Gastrocnemius medialis (tissue), 4 donors: ENCODE data around the gene NKD2. TPM values are rescaled to one million over a fixed set of nuclear protein-coding genes. Genes with fewer than 3 reads are reported as not detected.
A peak's percentile ranks its signal among the peaks of the same experiment; 100 is the strongest.

Experiments used
- ATAC-seq, 2 donors: fragments of 150-250 bp; one replicate each; pipeline ENCODE4 v1.9.1; 2016
- DNase-seq, 2 donors: peaks; one replicate each; pipeline ENCODE4 v3.0.0-alpha.2; 2019
- H3K27ac ChIP-seq, 4 donors: fragments of 200-600 bp; sonication (generic); 1 replicate in 1 of 4; 2 replicates in 3 of 4; pipeline ENCODE4 v1.5.1; 2016 to 2018; ENCODE audit warnings: mild to moderate bottlenecking in 2 of 4, moderate library complexity in 1 of 4
- H3K27me3 ChIP-seq, 3 donors: fragments of 200-600 bp; sonication (generic) in 2 of 3; 1 replicate in 1 of 3; 2 replicates in 2 of 3; pipeline versions ENCODE4 v1.5.1 to v1.6.0; 2016 to 2019; ENCODE audit warnings: mild to moderate bottlenecking in 1 of 3, moderate library complexity in 1 of 3
- H3K36me3 ChIP-seq, 2 donors: fragments of 200-600 bp; sonication (generic) in 1 of 2; one replicate each; pipeline ENCODE4 v1.5.1; 2017 to 2018
- H3K4me1 ChIP-seq, 2 donors: fragments of 200-600 bp; sonication (generic) in 1 of 2; one replicate each; pipeline ENCODE4 v1.5.1; 2016 to 2017; ENCODE audit warnings: mild to moderate bottlenecking in 2 of 2
- H3K4me3 ChIP-seq, 4 donors: fragments of 200-600 bp; sonication (generic) in 3 of 4; 1 replicate in 1 of 4; 2 replicates in 3 of 4; pipeline ENCODE4 v1.5.1; 2016 to 2019; ENCODE audit warnings: mild to moderate bottlenecking in 2 of 4
- H3K9me3 ChIP-seq, 3 donors: fragments of 200-600 bp; sonication (generic) in 2 of 3; 1 replicate in 1 of 3; 2 replicates in 2 of 3; pipeline ENCODE4 v1.5.1; 2016 to 2019
- CTCF ChIP-seq, 5 experiments: fragments of 450-650 bp in 3 of 5; fragments of 200-600 bp in 2 of 5; sonication (generic) in 2 of 5; IDR thresholded peaks in 4 of 5; conservative IDR thresholded peaks in 1 of 5; 1 replicate in 4 of 5; 2 replicates in 1 of 5; pipeline ENCODE4 v1.5.1; 2016 to 2019; ENCODE audit warnings: antibody characterized with exemption in 5 of 5, mild to moderate bottlenecking in 3 of 5, moderate library complexity in 3 of 5
- POLR2A ChIP-seq, 2 donors: fragments of 450-650 bp; IDR thresholded peaks; one replicate each; pipeline ENCODE4 v1.6.1; 2017; ENCODE audit warnings: antibody characterized with exemption in 2 of 2, mild to moderate bottlenecking in 2 of 2, moderate library complexity in 2 of 2
- in situ Hi-C, 4 donors: fragments of 200-750 bp; cut with MboI; loops; one replicate each; pipeline versions ENCODE4 v1.15.0 to v1.8.0; 2017; ENCODE audit warnings: low sequenced_read_pairs in 4 of 4
- intact Hi-C: fragments of 100-400 bp; cut with DNase I; formaldehyde crosslinking; loops from one replicate; pipeline ENCODE4 v1.15.1; 2023; ENCODE audit warnings: low total_unique reads
- total RNA-seq, 4 donors: library from RNA; depleted of rRNA; stranded (reverse); fragments of >200 nt; gene quantifications; one replicate each; pipeline versions ENCODE4 v1.1.0 to v1.2.3, GENCODE V29; 2016

Gene NKD2
- total RNA-seq, 4 donors from 2014 or later: not detected

GRCh38 chr5:1011226-1011631 is 2.6 kb downstream of the NKD2 start:
- TF ChIP-seq POLR2A (IDR thresholded peaks at IDR 0.05) (no peak), CTCF (IDR thresholded peaks at IDR 0.05 in 4 of 5, conservative IDR thresholded peaks at IDR 0.05 in 1 of 5) (no peak)
- no peaks in the 10 kb centered on the region for H3K9me3 ChIP-seq
- H3K27me3 ChIP-seq: peaks cover 16 to 38% (median 18%) of the 10 kb centered on the region in 3 donors
- in situ Hi-C loops (loop anchor here in 1 of 4 donors (25.0 kb wide), 1 partner anchor 126 kb away; no protein-coding TSS in a partner anchor), intact Hi-C loops (no loop called here)
- DNase-seq: peak in 1 of 2 donors; percentile 6
- no peak for ATAC-seq
- no peak overlapping the region for H3K27ac ChIP-seq
- H3K36me3 ChIP-seq: no peaks in the 10 kb centered on the region
- peaks cover 0 to 6% of the 10 kb centered on the region in 2 donors for H3K4me1 ChIP-seq
- H3K4me3 ChIP-seq: no peak overlapping the region

DNA sequence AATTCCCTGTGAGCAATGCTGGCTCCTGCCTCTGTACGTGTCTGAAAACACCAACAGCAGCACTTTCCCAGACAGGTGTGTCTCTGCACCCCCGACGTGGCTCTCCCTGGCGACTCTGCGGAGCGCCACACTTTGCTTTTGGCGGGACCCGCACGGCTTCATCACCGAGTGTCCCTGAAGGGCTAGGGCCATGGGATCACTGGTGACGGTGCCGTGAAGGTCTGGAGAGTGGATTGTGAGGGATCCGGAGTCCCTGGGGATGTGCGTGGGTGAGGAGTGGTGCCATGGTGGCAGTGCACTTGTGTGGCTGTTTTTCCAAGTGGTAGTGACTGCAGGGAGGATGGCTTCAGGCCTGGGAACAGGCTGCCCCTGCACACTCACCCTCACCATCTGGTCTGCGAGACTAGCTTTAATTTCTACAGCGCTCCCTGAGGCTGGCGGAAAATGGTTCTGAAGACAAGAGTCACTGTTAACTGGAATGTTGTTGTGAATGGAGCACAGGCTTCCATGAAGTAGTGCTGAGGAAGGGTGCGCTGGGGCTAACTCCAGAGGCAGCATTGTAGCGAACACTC is 3.2 kb downstream of the NKD2 start:
- Histone ChIP-seq H3K9me3 (no peaks in the 10 kb centered on the region), H3K27me3 (peaks cover 14 to 33% (median 18%) of the 10 kb centered on the region in 3 donors), H3K4me3 (no peak overlapping the region), H3K36me3 (no peaks in the 10 kb centered on the region), H3K27ac (no peak overlapping the region), H3K4me1 (peaks cover 0 to 6% of the 10 kb centered on the region in 2 donors)
- in situ Hi-C loops (loop anchor here in 1 of 4 donors (25.0 kb wide), 1 partner anchor 125 kb away; no protein-coding TSS in a partner anchor), intact Hi-C loops (no loop called here)
- no peak for TF ChIP-seq CTCF (IDR thresholded peaks at IDR 0.05 in 4 of 5, conservative IDR thresholded peaks at IDR 0.05 in 1 of 5)
- no peak for TF ChIP-seq POLR2A (IDR thresholded peaks at IDR 0.05)
- DNase-seq (no peak), ATAC-seq (no peak)

DNA sequence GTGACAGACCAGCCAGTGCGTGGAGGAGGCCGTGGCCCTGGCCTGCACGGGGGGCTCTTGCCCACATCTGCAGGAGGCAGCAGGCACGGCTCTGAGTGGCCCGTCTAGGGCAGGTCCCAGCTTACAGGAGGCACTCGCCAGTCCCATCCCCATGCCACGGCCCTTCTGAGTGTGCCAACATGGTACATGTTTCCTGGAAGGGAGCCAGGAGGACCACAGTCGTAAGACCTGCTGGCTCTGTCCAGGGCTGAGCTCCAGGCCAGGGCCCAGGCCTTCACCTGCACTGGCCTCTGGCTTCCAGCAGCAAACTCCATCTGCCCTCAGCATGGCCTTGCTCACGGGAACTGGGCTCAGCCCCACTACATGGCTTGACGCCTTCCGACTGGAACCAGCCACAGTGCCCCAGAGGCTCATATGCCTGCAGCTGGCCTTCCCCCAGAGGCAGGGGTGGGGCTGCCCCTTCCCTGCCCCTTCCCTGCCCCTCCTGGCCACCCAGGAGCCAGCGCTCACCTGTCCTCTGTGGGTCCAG is 3.8 kb downstream of the NKD2 start:
- Histone ChIP-seq H3K9me3 (no peaks in the 10 kb centered on the region), H3K4me3 (no peak overlapping the region), H3K4me1 (peaks cover 0 to 6% of the 10 kb centered on the region in 2 donors), H3K27ac (no peak overlapping the region), H3K27me3 (peaks cover 12 to 27% (median 18%) of the 10 kb centered on the region in 3 donors), H3K36me3 (no peaks in the 10 kb centered on the region)
- no peak for ATAC-seq
- intact Hi-C loops: no loop called here
- no peak for TF ChIP-seq POLR2A (IDR thresholded peaks at IDR 0.05)
- TF ChIP-seq CTCF (IDR thresholded peaks at IDR 0.05 in 4 of 5, conservative IDR thresholded peaks at IDR 0.05 in 1 of 5): no peak
- DNase-seq: peak in 1 of 2 donors; percentile 6
- in situ Hi-C loops: loop anchor here in 1 of 4 donors (25.0 kb wide), 1 partner anchor 125 kb away; no protein-coding TSS in a partner anchor

DNA sequence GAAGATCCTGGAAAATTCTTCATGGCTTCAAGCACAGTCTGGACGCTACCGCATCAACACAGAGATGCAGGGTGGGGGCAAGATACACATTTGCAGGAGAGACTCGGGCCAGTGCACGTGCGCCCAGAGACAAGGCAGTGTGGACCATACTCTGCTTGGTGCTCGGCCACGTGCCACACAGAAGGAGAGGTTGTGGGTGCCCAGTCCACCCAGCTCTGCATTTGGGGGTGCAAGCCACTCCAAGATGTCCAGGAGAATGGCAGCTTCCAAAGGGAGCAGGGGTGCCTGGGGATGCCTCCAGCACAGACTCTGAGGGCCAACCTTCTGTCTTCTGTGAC is 4.3 kb downstream of the NKD2 start:
- Histone ChIP-seq H3K4me3 (no peak overlapping the region), H3K27me3 (peaks cover 8 to 22% (median 15%) of the 10 kb centered on the region in 3 donors)

More for the DNA sequence above, 4.3 kb downstream of the NKD2 start:
- peaks cover 0 to 6% of the 10 kb centered on the region in 2 donors for H3K4me1 ChIP-seq
- no peak for DNase-seq
- no peak for ATAC-seq
- H3K9me3 ChIP-seq: no peaks in the 10 kb centered on the region
- TF ChIP-seq POLR2A (IDR thresholded peaks at IDR 0.05) (no peak), CTCF (IDR thresholded peaks at IDR 0.05 in 4 of 5, conservative IDR thresholded peaks at IDR 0.05 in 1 of 5) (no peak)
- H3K36me3 ChIP-seq: no peaks in the 10 kb centered on the region
- H3K27ac ChIP-seq: no peak overlapping the region
- in situ Hi-C loops (loop anchor here in 1 of 4 donors (25.0 kb wide), 1 partner anchor 124 kb away; no protein-coding TSS in a partner anchor), intact Hi-C loops (no loop called here)
